DMS114 treated with DMSO at 0.1 percent for 48 hours (cell line): ENCODE data around the gene SHISAL1.

Experiments
- DNase-seq: peaks from one replicate; lab custom pipeline; 2025; ENCODE audit not compliant: unreplicated experiment; lab: John Stamatoyannopoulos, UW

The SHISAL1 gene

DNA sequence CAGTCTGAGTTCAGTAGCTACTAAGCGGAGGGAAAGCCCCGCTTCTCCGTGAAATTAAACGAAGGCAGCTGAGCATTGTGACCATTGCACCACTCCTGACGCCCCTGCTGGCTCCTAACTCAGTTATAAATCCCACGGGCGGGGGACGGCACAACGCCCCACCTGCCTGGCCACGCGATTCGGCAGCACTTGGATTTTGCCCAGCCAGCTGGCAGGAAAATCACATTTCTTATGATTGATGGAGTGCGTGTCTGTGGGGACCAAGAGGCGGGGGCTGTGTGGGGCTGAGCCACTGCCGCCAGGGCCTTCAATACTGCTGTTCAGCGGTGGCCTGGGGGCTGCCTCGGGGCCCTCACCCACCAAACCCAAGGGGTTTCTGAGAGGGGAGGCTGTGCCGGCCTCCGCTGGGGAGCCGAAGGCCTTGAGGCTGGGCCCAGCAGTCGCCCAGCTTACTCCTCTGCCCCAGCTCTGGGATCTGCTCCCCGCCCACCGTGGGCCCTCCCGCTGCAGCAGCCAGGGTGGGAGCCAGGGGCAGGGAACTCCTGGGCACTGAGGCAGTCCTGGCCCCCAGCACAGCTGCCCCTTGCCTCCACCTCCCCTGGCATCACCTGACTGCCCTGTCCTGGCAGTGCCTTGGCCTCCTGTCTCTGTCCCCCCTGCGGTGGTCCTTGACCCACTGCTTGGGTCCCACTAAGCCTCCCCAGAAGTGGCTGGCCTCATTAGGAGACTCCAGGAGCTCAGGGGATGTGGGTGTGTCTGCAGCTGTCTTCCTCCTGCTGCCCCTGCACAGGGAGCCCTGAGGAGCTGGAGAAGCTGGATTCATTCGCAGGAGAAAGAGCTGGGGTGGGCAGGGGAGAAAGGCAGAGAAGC is 30.7 kb downstream of the SHISAL1 start:
- no peak for DNase-seq

DNA sequence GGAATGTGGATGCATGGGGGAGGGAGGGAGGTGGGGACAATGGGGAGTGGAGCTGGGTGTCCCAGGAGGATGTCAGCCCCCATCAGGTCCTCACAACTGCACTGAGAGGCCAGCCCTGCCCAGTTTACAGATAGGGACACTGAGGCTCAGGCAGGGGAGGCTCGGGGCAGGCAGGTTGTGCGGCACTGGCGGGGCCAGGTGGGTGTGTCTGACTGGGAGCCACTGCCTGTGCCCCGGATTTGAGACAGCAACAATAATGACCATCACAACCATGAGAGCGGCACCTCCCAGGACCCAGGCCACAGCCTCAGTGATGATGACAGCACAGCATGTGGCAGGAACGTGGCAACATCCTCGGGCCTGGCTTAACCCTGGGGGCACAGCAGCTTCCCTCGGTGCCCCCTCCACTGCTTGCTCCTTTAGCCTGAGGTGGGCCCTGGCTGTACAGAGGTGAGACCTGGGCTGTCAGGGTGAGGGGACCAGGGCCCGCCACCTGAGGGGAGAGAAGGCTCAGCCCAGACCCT is 32.0 kb downstream of the SHISAL1 start:
- no peak for DNase-seq

DNA sequence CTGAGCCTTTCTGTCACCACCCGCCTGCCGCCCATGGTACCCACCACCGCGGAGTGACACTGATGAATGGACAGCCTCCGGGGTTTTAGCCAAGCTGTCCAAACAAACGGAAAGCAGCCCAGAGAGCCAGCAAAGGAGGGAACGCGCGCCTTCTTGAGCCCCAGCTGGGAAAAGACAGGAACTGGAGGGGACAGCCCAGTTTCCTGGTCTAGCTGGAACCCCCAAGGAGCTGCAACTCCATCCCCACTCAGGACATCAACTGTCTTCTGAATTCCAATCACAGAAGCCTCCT is 33.7 kb downstream of the SHISAL1 start:
- DNase-seq: no peak

DNA sequence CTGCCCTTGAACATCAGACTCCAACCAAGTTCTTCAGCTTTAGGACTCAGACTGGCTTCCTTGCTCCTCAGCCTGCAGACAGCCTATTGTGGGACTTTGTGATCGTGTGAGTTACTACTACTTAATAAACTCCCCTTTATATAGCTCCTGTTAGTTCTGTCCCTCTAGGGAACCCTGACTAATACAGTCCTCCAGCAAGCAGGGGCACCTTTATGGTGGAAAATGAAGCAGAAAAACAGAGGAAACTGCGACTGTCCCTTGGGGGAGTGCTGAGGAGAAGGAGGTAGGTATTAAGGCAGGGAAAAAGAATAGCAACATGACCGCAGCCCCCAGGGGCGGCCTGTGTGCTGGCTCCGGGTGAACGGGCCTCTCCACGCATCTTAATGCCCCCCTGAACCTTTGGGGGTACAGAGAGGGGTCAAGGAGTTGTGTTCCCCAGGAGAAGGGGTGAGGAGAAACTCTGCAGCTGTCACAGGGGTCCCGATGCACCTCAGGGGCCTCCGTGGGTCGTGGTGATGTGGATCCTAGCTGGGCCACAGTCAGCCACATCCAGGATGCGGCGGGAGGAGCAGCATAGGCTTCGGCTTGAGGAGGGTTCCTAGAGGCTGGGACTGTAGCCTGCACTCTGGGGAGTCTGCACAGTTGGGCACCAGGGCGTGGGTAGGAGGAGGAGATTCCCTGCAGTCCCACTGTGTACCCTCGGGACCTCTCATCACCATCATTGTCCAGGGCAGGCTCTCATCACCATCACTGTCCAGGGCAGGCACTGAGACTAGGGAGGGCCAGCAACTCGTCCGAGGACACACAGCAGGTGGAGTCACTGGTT is 34.3 kb downstream of the SHISAL1 start:
- DNase-seq: no peak

DNA sequence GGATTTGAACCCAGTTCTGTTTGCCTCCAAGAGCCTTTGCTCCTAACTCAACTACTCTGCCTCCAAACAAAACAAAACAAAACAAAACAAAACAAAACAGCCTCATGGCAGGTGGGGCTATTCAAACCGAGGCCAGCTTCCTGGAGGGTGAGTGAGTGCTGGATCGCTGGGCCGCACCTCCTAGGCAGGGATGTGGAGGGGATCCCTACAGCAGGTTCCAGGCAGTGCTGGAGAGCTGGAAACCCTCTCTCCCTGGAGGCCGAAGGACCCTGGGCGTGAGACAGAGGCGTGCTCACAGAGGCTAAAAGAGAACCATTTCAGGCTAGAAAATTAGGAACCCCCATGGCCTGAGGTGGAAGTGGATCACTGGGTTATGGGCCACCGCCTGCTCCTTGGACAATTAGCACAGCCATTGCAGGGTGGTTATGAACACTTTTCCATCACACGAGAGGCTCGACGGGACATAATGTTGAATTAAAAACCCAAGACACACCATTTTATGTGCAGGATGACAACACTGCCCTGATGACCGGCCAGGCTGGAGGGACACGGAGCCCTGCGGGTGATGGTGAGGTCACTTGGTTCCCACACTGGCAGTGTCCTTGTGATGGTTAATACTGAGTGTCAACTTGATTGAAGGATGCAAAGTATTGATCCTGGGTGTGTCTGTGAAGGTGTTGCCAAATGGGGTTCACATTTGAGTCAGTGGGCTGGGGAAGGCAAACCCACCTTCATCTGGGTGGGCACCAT is 35.2 kb downstream of the SHISAL1 start:
- no peak for DNase-seq

DNA sequence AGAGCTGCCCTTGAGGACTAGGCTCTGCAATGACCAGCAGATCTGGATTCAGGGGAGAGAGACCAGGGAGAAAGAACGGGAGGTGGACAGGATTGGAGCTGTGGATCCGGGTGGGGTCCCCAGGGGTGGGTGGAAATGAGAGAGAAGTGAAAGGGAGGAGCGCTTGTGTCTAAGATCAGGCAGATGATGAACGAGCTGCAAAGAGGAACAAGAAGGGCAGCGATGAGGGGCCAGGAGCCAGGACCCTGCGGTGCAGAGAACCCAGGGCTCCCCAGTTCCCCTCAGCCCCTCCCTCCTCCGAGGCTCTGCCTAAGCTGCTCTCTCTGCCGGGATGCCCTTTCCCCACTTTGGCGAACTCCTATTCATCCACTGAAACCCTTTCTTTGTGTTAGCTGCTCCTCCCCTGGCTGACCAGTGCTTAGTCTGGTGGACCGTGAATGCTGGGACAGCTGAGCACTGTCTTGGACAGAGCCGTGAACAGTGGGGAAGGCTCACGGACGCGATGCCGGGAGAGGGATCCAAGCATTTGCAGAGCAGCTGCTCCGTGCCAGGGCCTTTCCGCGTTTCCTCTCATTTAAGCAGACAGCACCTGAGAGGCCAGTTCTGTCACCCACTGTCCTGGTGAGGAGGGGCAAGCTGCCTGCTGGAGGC is 35.9 kb downstream of the SHISAL1 start:
- DNase-seq: no peak

DNA sequence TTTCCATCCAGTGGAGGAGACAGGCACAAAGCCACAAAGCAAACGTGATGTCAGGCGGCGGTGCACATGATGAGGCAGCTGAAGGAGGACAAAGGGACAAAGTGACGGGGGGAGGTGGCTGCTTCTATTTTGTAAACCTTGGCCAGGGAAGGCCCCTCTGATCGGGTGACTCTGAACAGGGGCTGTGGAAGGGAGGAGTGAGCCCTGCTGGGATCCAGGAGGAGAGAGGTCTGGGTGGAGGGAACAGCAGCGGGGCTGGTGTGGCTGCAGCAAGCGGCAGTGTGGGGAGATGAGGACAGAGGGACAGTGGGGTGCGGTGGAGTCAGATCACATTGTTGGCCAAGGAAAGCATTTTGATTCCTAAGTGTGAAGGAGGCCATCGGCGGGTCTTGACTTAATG is 36.7 kb downstream of the SHISAL1 start:
- DNase-seq: no peak

DNA sequence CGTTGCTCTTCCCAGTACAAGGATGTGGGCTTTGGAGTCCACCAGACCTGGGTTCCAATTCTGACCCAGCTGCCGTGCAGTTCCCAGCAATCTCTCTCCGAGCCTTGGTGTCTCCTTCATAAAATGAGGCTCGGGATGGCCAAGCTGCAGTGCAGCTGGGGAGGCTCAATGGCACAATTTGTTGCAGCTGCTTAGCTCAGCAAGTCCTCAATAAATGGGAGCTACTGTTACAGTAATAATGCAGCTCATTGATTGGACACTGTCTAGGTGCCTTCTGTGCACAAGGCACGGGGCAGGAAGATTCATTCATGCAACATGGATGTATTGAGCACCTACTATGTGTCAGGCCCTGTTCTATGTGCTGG is 37.1 kb downstream of the SHISAL1 start:
- DNase-seq: no peak

DNA sequence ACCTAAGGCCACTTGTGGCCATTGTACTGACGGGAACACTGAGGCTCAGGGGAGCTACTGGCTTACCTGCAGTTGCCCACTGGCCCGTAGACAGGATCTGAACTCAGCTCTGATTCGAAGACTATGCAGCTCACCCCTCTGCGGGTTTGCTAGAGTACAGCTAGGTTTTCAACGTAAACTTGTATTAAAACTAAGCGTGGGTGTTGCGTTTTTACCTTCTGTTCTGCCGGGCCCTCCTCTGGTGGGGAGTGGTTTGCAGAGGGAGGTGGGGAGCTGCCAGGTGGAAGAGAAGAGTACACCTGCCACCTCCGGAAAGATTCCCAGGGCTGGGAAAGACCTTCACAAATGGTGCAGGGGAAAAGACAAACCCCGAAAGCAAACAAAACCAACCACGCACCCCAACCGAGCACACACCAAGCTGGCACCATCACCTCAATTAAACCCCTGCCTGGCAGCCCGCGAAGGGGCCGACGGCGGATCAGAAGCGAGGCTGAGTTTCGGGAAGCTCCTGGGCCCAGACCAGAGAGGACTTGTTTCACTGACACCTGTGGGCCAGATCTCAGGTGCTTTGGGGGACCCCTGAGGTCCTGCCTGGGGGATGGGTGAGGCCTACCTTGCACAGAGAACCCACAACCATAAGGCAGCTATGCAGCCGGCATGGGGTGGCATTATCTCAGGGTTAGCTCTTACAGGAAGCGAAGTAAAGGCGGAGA is 37.7 kb downstream of the SHISAL1 start:
- DNase-seq: no peak

DNA sequence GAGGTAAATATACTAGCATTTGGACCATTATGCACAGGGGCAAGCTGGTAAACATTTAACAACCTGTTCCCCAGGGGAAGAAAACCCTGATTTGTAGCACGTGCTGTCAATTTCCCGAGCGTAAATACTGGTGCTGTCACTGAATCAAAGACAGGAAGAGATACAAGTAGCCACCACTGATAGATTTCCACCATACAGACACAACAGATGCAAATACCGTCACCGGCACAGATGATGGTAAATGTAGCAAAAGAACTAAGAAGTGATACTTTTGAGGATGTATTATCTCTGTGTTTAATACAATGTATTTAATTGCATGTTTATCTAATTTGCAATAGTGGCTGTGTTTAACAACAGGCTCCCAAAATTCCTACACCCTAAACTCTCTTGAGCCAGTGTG is 39.6 kb downstream of the SHISAL1 start:
- DNase-seq: no peak

DNA sequence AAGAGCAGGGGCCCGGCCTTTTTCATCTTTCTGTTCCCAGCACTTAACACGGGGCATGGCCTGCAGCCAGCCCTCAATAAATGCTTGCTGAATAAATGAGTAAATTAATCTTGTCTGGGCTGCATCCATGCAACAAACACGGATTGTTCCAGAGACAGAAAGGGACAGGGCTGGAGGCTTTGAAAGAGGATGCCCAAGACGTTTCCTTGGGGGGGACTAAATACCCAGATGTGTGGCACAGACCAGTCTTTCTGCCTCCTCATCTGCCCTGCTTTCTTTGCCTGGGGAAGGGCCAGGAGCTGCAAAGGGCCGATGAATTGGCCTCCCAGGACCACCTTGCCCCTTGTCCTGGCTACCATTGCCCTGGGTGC is 40.4 kb downstream of the SHISAL1 start:
- DNase-seq: no peak

DNA sequence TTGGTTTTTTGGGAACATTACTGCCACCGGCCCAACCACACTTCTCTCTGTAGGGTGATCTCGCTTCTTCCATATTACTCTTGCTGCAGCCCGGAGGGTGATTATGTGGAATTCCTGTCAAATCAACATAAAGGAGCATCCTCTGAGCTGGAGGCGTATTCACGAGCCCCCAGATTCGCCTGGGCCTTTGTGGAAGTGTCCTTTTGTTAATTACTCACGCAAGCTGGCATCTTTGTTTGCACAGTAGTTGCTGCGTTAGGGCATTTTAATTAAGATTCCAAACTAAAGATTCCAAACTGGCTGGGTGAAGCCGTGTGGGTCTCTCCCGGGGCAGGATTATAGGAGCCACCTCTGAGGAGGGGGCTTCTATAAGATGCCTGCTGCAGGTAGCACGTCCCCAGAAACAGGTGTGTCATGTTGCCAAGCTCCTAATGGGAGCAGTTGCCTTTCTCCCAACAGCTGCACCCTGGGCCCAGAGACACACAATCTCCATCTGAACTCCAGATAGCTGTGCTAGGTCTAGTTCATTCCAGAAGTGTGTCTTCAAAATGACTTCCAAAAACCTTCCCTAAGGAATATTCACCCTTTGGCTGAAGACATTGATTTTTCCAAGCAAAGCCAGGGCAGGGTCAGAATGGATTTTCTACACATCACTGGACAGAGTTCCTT is 40.9 kb downstream of the SHISAL1 start:
- DNase-seq: no peak

DNA sequence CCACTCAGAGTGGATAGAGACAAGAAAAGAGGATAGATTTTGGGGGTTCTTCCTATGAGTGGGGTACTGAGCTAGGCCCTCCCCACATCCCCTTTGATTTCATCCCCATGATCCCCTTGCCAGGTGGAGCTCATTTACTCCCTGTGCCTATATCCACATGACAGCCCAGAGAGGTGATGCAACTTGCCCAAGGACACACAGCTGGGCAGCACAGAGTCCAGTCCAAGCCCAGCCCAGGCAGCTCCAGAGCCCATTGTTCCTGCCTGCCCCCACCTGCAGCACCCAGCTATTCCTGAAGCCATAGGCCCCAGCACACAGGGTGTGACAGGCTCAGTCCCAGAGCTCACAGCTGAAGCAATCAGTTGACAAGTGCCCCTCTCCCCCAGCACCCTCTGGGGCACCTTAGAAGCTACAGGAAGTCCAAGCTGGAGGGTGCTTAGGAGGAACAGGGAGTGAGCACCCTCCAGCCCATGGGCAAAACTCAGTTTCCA is 41.7 kb downstream of the SHISAL1 start:
- DNase-seq: no peak

DNA sequence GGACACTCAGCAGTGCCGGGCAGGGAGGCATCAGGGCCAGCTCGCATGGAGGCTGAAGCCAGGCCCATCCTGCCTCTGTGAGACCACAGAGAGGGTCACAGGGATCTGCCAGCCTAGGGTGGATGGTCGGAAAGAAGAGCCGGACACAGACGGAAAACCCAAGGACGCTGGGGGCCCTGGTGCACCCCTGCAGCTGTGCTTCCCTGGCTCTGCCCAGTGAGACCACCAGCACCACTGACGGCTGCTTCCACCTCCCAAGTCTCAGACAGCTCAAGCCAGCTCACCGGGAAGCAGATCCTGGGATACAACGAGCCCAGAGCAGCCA is 42.2 kb downstream of the SHISAL1 start:
- DNase-seq: no peak

DNA sequence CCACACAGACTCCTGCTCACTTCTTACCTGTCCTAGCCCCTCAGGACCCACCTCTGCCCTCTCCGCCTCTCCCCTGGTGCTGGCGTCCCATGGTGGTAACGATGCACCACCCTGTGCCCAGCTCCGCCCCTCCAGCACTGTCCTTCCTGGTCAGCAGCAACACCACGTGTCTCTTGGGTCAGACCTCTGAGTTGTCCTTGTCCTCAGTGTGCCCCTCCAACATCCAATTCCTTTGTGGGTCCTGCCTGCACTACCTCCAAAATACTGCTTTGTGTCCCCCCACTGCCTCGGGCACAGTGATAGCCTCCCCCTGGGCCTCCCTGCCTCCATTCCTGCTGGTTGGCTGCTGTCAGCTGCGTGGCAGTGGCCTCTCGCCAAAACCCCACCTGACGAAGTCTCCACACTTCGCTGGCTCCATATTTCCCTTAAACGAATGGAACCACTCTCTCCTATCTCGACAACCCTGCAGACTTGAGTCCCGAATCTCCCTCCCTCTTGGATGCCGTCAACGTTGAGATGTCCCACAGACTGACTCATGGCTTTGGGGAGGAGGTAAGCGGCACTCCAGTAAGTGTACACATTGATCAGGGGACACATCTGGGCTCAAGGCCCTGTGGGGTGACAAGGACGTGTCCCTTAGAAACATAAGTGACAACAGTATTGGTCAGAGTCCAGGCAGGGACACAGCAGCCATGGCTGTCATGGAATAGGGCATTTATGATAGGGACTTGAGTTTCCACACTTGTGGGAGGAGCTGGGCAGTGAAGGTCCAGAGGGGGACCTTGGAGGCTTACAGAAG is 42.8 kb downstream of the SHISAL1 start:
- DNase-seq: no peak

DNA sequence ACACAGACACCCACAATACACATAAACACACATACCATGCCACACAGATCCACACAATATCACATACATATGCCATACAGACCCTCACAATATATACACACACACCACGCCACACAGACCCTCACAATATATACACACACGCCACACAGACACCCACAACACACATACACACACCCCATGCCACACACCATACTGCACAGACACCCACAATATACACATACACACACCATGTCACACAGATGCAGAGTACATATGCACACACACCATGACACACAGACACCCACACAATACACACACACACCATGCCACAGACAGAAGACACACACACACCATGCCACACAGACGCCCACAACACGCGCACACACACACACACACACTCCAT is 43.6 kb downstream of the SHISAL1 start:
- DNase-seq: no peak

DNA sequence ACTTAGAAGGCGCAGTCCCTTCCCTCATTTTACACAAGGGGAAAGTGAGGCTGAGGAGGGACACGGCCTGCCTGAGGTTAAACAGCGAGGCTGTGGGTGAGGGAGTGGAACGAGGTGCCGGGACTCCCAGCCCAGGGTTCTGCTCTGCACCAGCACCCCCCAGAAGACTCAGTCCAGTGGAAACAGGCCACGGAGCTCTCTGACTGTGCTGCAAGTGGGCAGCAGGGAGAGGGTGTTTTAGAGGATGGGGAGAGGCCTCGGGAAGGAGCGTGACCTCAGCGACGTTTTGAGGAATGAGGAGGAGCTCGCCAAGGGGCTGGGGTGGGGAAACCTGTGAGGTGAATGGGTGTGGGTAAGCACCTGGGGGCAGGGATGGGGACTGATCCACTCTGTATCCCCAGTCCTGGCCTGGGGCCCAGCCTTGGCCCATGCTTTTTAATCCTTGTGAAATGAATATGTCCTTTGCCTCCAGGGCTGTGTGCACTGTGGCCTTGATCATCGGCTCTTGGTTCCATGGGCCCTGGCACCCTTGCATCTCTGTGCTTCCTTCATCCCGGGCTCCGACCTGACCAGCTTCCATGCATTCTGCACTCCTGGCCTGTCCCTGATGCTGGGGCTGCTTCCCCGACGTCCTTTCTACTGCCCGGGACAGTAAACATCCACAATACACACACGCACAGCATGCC is 44.2 kb downstream of the SHISAL1 start:
- no peak for DNase-seq

DNA sequence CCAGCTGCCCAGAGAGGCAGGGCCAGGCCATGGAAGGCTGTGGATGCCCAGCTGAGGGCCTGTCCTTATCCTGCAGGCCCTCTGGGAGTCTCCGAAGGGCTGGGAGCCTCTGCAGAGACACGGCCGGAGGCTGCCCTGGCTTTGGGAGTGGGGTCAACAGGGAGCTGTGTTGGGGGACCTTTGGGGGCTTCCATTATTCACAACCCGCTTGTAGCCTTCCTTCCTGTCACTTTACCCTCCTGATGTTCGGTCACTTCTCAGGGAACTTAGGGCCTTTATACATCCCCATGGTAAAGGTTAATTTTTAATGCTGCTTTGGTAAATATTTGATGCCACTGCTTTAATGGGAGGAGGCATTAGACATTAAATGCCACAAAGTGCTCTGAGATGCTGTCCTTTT is 44.9 kb downstream of the SHISAL1 start:
- no peak for DNase-seq
